Stimulated activated CD8-positive, alpha-beta memory T cell treated with anti-CD3 and anti-CD28 coated beads, Interleukin-4, amount 100 ng/mL, for 24 hours (primary cell): Measurements from ENCODE around the gene PTPN7.
"Not testable (repeated sequence)": the region's sequence is repeated elsewhere in the genome, so short reads cannot be mapped to it uniquely, and the experiment has no call there.

Experiments used
- DNase-seq: peaks from one replicate; pipeline ENCODE4 v3.0.0-alpha.2; 2020; ENCODE audit warnings: low read depth

Gene PTPN7

GRCh38 chr1:202189918-202190715, 29.7 kb upstream of the PTPN7 start:
- no peak for DNase-seq

DNA sequence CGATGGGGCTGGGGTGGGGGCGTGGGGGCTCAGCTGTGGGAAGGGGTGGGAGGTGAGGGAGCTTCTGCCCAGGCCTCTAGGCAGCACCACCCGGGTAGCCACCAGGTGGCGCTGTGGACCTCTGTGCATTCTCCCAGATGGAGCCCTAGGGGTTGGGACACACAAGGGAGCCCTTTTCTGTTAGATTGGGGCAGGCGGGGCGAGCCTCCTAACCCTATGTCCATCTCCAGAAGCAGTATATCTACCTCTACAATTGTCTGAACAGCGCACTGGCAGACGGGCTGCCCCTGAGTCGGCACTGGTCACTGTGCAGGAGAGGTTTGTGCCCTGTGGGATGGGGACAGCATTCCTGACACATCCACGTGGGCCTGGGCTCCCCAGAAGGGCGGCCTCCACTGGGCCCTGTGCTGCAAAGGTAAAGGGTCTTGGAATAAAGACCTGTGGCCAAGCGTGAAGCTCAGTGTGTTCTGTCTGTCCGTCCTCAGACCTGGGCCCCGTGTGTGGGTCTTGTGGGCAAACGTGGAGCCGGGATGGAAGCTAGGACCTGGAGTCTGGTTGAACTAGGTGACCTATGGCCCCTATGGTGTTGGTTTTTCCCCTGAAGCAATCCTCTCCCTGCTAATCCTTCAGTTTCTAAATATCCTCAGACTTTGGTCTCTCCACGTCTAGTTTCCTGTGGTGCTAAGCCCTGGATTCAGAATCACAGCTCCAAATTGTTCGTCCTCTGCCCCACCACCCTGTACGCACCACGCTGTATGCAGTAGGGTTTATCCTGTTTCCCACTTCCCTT, 28.8 kb upstream of the PTPN7 start:
- peak; percentile 76 for DNase-seq

DNA sequence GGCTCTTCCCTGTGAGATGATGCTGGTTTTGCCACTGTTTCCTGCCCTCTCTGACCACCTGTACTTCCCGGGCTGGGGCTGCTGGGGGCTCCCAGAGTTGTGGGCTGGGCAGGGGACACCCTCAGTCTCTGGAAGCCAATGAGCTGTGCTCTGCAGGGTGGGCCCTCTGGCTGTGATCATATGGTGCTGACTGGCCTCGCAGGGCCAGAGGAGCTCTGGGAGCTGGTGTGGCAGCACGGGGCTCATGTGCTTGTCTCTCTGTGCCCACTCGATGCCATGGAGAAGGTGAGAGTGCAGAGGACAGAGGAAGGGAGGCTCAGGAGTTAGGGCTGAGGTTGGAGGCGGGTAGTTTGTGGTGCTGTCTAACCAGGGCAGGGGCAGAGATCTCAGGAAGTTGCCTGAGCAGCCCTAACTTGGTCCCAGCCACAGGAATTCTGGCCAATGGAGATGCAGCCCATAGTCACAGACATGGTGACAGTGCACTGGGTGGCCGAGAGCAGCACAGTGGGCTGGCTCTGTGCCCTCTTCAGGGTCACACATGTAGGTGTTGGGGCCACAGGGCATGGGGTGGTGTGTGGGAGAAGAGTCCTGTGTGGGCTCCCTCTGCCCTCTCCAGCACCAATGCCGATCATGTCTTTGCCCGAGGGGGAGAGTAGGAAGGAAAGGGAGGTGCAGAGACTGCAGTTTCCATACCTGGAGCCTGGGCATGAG, 27.4 kb upstream of the PTPN7 start:
- DNase-seq = no peak

- no peak for DNase-seq
Observed at GRCh38 chr1:202187041-202187671, 26.8 kb upstream of the PTPN7 start.

DNA sequence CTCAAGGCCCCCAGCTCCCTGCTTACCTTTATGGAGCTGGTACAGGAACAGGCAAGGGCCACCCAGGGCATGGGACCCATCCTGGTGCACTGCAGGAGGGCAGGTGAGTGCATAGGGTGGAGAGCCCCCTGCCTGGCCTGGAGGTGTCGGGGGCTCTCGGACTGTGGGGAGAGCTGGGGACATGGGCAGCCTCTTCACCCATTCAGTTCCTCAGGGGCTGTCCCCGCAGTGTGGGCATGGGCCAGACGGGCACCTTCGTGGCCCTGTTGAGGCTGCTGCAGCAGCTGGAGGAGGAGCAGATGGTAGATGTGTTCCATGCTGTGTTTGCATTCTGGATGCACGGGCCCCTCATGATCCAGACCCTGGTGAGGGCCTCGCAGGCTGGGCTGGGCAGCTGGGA, 25.9 kb upstream of the PTPN7 start:
- no peak for DNase-seq

DNA sequence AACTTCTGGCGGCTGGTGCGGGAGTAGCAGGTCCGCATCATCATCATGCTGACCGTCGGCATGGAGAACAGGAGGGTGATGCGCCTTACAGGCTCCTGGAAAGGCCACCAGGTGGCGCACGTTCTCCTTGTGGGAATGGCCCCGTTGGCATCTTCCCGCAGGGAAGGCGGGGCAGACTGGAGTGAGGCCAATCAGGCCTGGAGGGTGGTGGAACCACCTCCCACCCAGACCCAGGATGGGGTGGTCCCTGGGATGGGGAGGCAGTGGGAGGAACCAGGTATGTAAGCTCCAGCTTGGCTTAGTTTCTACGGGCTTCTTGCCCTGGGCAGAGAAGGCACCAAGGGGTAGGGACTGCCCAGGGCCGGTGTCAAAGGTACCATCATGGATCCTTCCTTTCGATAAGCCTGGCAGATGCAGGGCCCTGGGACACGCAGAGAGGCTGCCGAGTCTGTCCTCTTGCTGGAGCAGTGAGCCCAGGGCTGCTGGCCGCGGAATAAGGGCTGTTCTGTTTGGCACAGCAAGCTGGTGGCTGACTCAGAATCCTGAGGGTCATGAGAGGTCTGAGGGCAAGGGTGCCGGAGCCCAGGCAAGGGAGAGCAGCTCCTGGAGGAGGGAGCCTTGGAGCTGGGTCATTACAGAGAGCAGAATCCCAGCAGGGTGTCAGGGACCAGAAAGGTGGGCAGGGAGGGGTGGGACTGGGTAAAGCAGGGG, 24.5 kb upstream of the PTPN7 start:
- peak; percentile 57 for DNase-seq

- DNase-seq = no peak
Observed at GRCh38 chr1:202182040-202182877, 21.9 kb upstream of the PTPN7 start.

GRCh38 chr1:202181586-202181985, 21.2 kb upstream of the PTPN7 start:
- no peak for DNase-seq

GRCh38 chr1:202180751-202181139, 20.3 kb upstream of the PTPN7 start:
- DNase-seq = not testable (repeated sequence)

DNA sequence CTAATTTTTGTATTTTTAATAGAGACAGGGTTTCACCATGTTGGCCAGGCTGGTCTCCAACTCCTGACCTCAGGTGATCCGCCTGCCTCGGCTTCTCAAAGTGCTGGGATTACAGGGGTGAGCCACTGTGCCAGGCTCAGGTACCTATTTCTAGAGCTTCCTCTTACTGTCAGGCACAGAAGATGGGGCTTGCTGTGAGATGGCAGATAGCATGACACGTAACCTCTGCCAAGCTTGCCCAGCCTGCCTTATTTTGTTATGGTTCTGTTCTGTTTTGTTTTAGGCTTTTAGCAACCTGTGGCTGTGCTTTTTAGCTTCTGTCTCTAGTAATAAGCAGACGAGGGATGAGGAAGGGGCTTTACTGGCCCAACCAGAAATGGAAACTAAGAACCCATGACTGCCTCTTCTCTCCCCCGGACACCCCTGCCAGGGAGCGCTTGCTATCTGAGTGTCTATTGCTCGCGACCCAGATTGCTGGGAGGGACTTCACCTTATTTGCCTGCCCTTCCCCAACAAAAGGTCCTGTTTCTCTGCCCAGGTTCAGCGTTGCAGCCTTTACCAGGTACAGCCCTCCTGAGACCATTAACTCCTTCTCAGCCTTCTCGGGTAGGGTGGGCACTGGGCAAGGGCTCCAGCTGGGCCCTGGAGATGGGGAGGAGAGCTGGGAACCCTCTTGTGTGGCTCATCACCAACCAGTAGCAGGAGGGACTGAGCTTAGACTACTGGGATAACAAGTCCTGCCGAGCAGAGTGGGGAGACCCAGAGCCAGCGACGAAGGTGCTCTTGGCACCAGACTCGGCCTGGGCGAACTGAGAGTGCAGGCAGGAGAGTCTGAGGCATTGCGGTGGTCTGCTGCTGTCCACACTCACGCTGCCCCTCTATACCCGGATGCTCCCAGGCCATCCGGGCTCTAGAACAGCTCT, 19.7 kb upstream of the PTPN7 start:
- DNase-seq = no peak

GRCh38 chr1:202176949-202177927, 16.8 kb upstream of the PTPN7 start:
- no peak for DNase-seq

- no peak for DNase-seq
Observed at GRCh38 chr1:202173993-202174392, 13.6 kb upstream of the PTPN7 start.

DNA sequence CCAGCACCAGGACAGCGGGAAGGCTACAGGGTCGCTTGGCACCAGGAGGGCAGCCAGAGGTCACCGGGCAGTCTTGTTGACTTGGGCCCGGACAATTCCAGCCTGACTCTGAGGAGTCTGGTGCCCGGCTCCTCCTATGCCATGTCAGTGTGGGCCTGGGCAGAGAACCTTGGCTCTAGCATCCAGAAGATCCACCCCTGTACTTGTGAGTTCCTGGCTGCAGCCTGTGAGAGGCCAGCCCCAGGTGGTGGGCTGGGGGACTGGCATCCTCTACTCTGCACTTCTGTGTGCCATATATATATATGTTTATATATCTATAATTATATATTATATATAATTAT, 11.6 kb upstream of the PTPN7 start:
- no peak for DNase-seq

- no peak for DNase-seq
Observed at GRCh38 chr1:202171292-202172014, 11.1 kb upstream of the PTPN7 start.

- DNase-seq = no peak
Observed at GRCh38 chr1:202170726-202171125, 10.3 kb upstream of the PTPN7 start.

DNA sequence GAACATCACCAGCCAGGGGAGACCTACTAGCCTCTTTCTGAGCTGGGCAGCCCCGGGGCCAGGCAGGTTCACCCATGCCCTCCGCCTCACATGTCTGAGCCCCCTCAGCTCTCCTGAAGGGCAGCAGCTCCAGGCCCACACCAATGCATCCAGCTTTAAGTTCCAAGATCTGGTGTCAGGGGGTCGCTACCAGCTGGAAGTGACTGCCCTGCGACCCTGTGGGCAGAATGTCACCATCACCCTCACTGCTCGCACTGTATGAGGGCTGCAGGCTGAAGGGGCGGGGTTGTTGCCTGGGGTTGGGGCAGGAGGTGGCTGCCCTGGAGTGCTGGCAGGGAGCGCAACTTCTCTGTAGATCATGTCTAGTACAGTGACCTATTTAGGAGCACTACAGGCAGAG, 8.5 kb upstream of the PTPN7 start:
- DNase-seq = no peak

GRCh38 chr1:202167708-202168415, 7.5 kb upstream of the PTPN7 start:
- DNase-seq = no peak
